Measurements from ENCODE around the gene ANXA2.
"Not testable (repeated sequence)": the region's sequence is repeated elsewhere in the genome, so short reads cannot be mapped to it uniquely, and the experiment has no call there.

ANXA2 gene

DNA sequence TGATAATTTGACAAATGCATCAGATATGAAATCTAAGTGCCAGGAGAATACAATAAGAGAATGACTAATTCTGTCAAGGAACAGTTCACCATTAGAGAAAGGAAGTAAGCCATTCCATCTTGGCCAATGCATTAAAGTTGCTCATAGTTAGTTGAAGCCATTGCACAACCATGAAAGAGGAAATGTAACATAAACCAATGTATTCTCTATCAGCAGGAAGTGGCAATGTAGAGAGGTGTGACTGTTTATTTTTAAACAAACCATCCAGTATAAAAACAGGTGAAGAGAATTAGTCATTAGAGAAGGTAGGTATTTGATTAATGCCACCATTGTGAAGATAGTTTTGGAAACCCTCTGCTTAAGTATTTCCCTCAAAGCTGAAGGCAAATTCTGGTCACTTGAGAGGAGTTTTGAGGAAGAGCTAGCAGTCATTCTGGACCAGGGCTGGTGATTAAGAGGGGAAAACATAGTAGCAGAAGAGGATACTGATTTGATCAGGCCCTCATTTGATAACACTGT, 10.7 kb upstream of the ANXA2 start:
- no peak for DNase-seq

- no peak for DNase-seq
These were observed 9.6 kb upstream of the ANXA2 start for GRCh38 chr15:60407415-60407805.

DNA sequence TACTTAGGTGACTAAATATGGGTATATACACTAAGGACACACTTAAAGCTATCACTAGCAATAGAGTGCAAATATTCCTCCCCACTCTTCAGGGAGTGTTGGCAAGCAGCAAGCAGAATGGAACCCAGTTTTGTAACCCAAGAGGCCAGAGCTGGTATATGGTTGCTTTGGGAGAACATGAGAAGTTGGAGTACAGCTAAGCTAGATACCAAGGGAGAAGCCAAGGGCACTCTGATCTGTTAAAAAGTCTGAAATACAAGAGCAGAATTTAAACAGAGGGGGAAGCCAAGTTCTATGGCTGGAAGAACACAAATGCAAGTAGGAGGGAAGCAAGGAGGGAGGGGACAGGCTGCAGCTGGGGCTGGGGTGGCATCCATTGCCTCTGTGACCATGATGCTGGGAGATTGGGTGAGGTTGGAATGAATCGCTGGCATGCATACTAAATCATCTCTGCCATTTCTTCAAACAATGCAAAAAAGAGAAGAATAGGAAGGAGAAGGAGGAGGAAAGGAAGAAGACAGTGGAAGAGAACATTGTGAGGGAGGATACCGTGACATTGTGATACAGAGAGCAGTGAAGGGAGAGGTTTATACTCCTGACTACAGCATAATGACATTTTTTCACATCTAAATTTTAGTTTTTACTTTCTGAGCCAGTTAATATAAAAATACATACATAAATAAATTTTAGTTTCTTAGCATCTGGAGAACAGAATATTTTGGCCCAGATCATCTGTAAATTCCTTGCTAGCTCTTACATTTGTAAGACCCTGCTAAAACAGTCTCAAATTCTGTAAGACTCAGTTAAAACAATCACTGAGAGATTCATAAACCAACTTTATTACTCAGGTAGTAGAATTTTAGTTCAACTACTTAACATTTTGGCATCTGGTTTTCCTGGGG, 9.0 kb upstream of the ANXA2 start:
- DNase-seq, result no peak

DNA sequence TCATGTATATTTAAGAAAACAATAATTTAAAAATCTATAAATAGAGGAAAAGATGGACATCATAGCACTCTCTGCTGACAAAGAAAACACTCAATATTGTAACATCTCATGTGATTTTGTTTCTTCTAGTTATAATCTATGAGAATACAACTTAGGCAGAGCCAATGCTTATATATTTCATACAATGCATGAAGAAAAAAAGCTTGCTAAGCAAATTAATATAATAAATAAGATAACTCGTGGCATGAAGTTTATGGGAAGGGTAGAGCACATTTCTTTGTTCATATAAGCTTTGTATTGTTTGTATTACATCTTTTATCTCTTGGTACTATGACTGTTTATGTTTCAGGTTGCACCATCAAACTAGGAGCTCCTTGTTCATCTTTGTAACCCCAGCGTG, 7.6 kb upstream of the ANXA2 start:
- DNase-seq, result no peak

DNA sequence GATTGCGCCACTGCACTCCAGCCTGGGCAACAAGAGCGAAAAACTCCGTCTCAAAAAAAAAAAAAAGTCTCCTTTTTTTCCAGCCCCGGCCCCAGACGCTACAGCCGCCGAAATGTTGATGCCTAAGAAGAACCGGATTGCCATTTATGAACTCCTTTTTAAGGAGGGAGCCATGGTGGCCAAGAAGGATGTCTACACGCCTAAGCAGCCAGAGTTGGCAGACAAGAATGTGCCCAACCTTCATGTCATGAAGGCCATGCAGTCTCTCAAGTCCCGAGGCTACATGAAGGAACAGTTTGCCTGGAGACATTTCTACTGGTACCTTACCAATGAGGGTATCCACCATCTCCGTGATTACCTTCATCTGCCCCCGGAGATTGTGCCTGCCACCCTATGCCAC, 6.6 kb upstream of the ANXA2 start:
- not testable (repeated sequence) for DNase-seq

GRCh38 chr15:60400944-60401343, 3.2 kb upstream of the ANXA2 start:
- no peak for DNase-seq

GRCh38 chr15:60399931-60400330, 2.1 kb upstream of the ANXA2 start:
- no peak for DNase-seq

- no peak for DNase-seq
These were observed 1.6 kb upstream of the ANXA2 start for GRCh38 chr15:60399246-60399915.

DNA sequence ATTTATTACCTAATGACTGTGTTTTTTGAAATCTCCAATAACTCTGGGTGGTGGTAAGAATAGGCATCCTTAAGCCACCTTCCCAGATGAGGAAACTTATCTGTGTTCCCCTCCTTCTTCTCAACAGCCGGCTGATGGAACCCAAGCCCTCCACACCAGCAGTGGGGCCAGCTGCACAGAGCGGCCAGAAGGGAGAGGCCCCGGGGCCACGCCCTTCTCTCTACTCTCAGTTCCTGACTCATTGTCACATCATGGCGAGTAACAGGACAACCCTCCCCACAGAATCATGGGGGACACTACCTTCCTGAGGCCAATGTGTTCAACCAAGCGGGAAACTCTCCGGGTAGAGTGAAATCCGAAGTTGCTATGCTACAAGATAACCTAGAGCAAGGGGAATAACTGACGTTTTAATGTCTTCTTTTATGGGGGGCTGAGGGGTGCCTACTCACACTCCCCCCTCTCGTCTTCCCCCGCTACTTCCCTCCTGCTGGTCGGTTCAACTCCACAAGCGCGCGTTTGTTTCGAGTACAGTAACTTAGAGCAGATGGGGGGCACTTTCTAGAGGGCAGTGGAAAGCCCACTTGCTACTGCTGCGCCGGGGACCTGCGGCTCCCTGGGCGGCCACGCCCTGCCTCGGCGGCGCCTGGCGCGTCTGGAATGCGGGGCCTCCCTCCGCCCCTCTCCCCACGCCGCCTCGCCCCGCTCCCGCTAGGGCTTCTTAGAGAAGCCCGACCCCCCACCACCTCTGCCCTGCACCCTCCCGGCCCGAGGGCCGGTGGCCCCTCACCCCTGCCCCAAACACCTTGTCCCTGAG, 621 bp downstream of the ANXA2 start:
- peak; percentile 23 for DNase-seq

GRCh38 chr15:60396560-60396957, 1.2 kb downstream of the ANXA2 start:
- no peak for DNase-seq

DNA sequence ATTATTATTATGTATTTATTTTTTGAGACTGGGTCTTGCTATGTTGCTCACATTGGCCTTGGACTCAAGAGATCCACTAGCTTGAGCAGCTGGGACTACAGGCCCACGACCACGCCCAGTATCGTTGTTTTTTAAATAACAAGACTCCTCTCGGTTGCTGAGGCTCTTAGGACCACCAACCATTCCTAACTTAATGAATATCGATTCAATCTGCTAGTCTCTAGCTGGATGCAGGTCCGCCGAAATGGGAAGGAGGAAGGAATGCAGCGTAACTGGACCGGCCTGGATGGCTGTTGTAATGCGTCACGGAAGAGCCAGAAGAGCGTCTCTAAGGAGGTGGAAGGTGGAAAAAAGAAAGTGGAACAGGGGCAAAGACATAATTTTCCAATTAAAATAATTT, 1.7 kb downstream of the ANXA2 start:
- no peak for DNase-seq

GRCh38 chr15:60395276-60396011, 2.3 kb downstream of the ANXA2 start:
- no peak for DNase-seq

GRCh38 chr15:60394689-60395097, 3.1 kb downstream of the ANXA2 start:
- DNase-seq, result no peak

DNA sequence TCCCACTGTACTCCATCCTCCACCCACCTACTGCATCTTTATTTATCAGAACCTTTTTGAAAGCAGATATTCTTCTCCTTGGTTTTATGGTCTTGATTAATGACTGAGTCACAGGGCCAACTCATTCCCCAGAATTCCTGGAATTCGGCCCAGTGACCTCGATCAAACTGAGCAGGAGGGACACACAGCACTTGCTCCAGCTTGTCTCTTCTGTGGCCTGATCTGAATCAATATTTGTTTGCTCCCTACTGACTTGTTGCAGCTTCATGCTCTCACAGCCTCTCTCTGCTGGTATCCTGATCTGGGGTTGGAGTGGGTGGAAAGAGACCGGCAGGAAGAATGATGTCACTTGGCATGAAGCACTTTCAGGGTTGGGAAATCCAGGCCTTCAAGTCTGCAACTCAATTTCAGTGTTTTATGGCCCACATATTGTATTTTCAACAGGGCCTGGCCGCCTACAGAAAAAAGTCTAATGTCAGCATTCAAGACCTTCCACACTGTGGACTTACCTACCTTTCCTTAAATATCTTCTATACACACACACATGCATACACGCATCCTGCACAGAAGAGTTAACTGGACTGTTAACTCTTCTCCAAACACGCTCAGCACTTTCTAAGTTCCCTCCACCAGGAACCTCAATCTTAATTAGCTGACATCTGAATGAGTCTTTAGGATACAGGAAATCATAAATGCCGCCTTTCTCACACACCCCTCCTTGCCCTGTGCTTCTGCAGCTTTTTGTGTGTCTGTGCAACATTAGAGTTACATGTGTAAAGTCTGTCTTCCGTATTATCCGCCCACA, 4.6 kb downstream of the ANXA2 start:
- no peak for DNase-seq

DNA sequence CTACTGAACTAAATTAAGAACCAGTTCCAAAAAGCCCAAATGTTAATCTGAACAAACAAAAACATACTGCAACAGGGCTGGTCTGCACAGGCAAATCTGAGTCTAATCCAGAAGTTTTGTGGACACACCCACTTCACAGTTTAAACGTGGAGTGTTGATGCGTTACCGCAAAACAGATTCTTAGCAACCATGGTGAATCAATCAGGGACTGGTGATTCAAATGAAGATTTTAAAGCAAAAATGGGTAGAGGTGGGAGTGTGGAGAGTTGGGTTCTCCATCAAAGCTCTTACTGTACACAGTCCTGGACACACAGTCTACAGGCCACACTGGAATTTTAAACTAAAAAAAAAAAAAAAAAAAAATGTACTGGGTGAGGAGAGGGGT, 5.2 kb downstream of the ANXA2 start:
- no peak for DNase-seq

- DNase-seq, result no peak
These were observed 6.0 kb downstream of the ANXA2 start for GRCh38 chr15:60391722-60392315.

- no peak for DNase-seq
These were observed 6.8 kb downstream of the ANXA2 start for GRCh38 chr15:60390871-60391501.

GRCh38 chr15:60390231-60390630, 7.6 kb downstream of the ANXA2 start:
- DNase-seq, result no peak

DNA sequence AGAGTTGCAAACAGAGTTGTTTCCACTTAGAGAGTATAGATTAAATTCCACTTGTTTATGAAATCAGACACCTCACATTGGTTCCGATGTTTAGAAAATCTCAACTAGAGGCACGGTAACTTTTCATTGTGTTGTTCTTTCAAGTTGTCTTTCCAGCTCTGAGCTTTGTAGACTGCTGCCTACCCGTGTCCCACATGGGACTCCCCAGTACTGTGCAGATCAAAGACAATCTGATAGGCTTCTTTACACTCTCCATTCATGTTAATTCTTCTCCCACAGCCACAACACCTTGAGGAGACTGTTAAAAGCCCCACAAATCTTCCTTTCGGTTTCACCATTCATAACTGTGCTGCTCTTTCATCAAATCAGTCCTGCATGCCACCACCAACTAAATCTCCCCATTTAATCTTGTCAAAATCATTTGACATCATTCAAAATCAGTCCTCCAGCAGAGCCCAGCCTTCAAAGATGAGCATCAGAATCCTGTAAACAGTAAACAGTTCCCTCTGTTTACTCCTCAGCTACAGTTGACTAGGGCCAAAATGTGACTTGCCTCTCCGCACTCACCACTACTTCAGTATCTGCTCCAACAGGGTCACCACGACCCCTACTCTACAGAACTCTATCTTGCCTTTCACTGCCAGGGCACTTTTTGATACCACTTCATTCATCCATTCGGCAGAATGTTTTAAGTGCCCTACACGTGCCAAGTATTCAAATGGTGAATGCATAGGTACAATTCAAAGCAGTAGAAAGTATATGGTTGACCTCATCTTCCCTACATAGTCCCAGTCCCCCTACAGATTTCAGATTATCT, 8.3 kb downstream of the ANXA2 start:
- no peak for DNase-seq

DNA sequence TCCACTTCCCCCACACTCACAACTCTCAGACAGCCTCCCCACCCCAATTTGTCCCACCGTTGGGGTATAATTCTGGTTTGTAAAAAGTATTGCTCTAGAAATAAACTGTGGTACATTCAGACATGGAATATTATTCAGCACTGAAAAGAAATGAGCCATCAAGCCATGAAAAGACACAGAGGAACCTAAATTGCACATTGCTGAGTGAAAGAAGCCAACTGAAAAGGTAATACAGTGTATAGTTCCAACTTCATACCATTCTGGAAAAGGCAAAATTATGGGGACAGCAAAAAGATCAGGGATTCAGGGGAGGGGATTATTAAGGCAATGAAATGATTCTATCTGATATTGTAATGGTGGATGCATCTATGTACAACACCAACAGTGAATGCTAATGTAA, 10.5 kb downstream of the ANXA2 start:
- no peak for DNase-seq
